GM12801 (cell line): Measurements from ENCODE around the gene MAN1B1.

Experiments used
- CTCF ChIP-seq: IDR thresholded peaks from one replicate; pipeline ENCODE4 v1.5.1; 2011; ENCODE audit warnings: control low read depth; ENCODE audit not compliant: insufficient read length; ENCODE audit errors: extremely low read depth

Gene MAN1B1

GRCh38 chr9:137086531-137087408 lies at the start of gene MAN1B1:
MAN1B1 (plus strand) TSS chr9:137086985; CDS start chr9:137087000, 15 bp downstream.
- TF ChIP-seq CTCF, result no peak

- no peak for TF ChIP-seq CTCF
These were observed 49.8 kb upstream of the MAN1B1 start for GRCh38 chr9:137037035-137037434.

GRCh38 chr9:137037483-137037882 lies 49.3 kb upstream of the MAN1B1 start:
- TF ChIP-seq CTCF, result no peak

- TF ChIP-seq CTCF, result no peak
These were observed 47.9 kb upstream of the MAN1B1 start for GRCh38 chr9:137038916-137039315.

- no peak for TF ChIP-seq CTCF
These were observed 47.0 kb upstream of the MAN1B1 start for GRCh38 chr9:137039611-137040366.

GRCh38 chr9:137040568-137040967 lies 46.2 kb upstream of the MAN1B1 start:
- TF ChIP-seq CTCF, result no peak

GRCh38 chr9:137041124-137041523 lies 45.7 kb upstream of the MAN1B1 start:
- no peak for TF ChIP-seq CTCF
